GM18519 (cell line): Measurements from ENCODE around the gene AKAP14.
"Not testable (repeated sequence)": the region's sequence is repeated elsewhere in the genome, so short reads cannot be mapped to it uniquely, and the experiment has no call there.

ENCODE experiments used
- ATAC-seq: cut with Tn5 transposase; IDR thresholded peaks from one replicate; pipeline ENCODE4 v1.9.1; 2021; ENCODE audit warnings: mild to moderate bottlenecking, moderate library complexity; ENCODE audit not compliant: unreplicated experiment, low FRiP score

Gene AKAP14

GRCh38 chrX:119895843-119896326 lies at the start of gene AKAP14:
Gene AKAP14, plus strand, starts transcription at chrX:119895893. Its CDS starts 7,331 bp downstream, at chrX:119903224.
- ATAC-seq: no peak

- peak; percentile 93 for ATAC-seq
These were observed 43.0 kb upstream of the AKAP14 start, which contains the start of gene UPF3B for GRCh38 chrX:119852382-119853353. Gene UPF3B, minus strand, starts transcription at chrX:119852963. Its CDS starts 35 bp downstream, at chrX:119852928.

- ATAC-seq: no peak
These were observed 42.2 kb upstream of the AKAP14 start for GRCh38 chrX:119853444-119853843.

- no peak for ATAC-seq
These were observed 25.0 kb upstream of the AKAP14 start for GRCh38 chrX:119870626-119871131.

GRCh38 chrX:119871245-119871598 lies 24.5 kb upstream of the AKAP14 start:
- peak; percentile 17 for ATAC-seq

- peak; percentile 88 for ATAC-seq
These were observed 23.9 kb upstream of the AKAP14 start, which contains the start of the genes NDUFA1 and RNF113A for GRCh38 chrX:119871599-119872395. Gene NDUFA1, plus strand, starts transcription at chrX:119871832. Its CDS starts 80 bp downstream, at chrX:119871912. Gene RNF113A, minus strand, starts transcription at chrX:119871733. Its CDS starts 120 bp downstream, at chrX:119871613.

- ATAC-seq: no peak
These were observed 17.0 kb upstream of the AKAP14 start for GRCh38 chrX:119878740-119879139.

GRCh38 chrX:119880076-119880475 lies 15.6 kb upstream of the AKAP14 start:
- ATAC-seq: no peak

- ATAC-seq: peak; percentile 86
These were observed 14.9 kb upstream of the AKAP14 start for GRCh38 chrX:119880552-119881437.

- ATAC-seq: no peak
These were observed 9.9 kb upstream of the AKAP14 start for GRCh38 chrX:119885554-119886428.

- peak; percentile 68 for ATAC-seq
These were observed 7.8 kb upstream of the AKAP14 start for GRCh38 chrX:119887721-119888425.

- ATAC-seq: not testable (repeated sequence)
These were observed 5.1 kb upstream of the AKAP14 start for GRCh38 chrX:119890626-119891025.

- ATAC-seq: not testable (repeated sequence)
These were observed 3.6 kb upstream of the AKAP14 start for GRCh38 chrX:119891961-119892692.

- no peak for ATAC-seq
These were observed 3.4 kb downstream of the AKAP14 start for GRCh38 chrX:119899125-119899524.

GRCh38 chrX:119900976-119901375 lies 5.3 kb downstream of the AKAP14 start:
- ATAC-seq: no peak

GRCh38 chrX:119916310-119916709 lies 20.6 kb downstream of the AKAP14 start:
- no peak for ATAC-seq

GRCh38 chrX:119917877-119918276 lies 22.2 kb downstream of the AKAP14 start:
- ATAC-seq: no peak
